ENCODE results near the gene NUP214.

Gene NUP214

DNA sequence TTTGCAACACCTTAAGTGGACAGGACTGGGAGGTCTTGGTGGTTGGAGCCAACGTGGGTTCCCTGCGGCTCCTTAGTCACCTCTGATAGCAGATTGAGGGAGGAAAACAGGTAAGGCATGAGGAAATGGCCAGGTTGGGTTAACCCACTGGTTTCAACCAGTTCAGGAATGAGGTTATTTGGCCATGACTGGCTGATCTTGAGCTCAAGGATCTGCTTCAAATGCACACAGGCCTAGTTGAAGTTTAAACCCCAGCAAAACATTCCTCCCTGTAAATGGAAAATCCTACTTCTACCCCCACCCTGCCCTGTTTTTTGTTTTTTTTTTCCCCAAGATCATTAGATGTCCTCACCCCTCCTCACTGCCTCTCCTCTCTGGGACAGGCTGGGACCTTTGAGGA, 3.2 kb upstream of the NUP214 start:
- no peak for DNase-seq (ENCODE audit: extremely low read depth, low read depth)
- no peak overlapping the region for H3K4me3 ChIP-seq (replicated peaks; ENCODE audit: low read depth, low read length)
- TF ChIP-seq, protein P1, sequence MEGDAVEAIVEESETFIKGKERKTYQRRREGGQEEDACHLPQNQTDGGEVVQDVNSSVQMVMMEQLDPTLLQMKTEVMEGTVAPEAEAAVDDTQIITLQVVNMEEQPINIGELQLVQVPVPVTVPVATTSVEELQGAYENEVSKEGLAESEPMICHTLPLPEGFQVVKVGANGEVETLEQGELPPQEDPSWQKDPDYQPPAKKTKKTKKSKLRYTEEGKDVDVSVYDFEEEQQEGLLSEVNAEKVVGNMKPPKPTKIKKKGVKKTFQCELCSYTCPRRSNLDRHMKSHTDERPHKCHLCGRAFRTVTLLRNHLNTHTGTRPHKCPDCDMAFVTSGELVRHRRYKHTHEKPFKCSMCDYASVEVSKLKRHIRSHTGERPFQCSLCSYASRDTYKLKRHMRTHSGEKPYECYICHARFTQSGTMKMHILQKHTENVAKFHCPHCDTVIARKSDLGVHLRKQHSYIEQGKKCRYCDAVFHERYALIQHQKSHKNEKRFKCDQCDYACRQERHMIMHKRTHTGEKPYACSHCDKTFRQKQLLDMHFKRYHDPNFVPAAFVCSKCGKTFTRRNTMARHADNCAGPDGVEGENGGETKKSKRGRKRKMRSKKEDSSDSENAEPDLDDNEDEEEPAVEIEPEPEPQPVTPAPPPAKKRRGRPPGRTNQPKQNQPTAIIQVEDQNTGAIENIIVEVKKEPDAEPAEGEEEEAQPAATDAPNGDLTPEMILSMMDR (IDR thresholded peaks at IDR 0.05; ENCODE audit: low read depth, low read length, missing control alignments): no peak

DNA sequence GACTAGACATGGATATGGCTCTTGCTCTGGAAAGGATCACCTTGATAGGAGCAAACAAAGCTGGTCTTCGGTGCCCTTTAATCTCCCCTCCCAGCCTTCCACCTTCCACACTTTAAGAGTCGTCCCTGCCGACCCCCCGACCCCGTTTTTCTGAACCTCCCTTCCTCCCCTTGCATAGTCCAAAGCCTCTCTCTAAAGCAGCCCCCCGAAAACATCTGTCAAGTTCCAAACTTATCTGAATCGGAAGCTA, 423 bp upstream of the NUP214 start:
- no peak for DNase-seq (ENCODE audit: extremely low read depth, low read depth)
- TF ChIP-seq, protein P1 (IDR thresholded peaks at IDR 0.05; ENCODE audit: low read depth, low read length, missing control alignments): no peak

DNA sequence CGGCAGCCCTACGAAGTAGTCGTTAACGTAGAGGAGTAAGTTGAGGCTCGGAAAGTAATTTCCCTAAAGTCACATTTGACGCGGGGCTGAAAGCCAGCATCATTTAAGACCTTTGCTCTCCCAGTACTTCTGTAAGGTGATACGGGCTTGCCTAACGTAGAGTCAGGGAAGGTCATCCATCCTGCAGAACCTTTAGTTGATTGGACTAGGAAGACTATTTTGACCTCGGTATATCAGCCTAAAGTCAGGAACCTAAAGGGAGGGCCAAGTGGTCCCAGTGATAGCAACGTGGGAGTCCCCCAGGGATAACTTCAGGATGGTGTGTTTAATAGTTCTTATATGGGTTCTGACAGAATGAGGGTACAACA, 657 bp downstream of the NUP214 start:
- DNase-seq (ENCODE audit: extremely low read depth, low read depth): no peak
- peak overlapping the region; percentile 93 for H3K4me3 ChIP-seq (replicated peaks; ENCODE audit: low read depth, low read length)
- TF ChIP-seq, protein P1 (IDR thresholded peaks at IDR 0.05; ENCODE audit: low read depth, low read length, missing control alignments): no peak

More for the DNA sequence above, 423 bp upstream of the NUP214 start:
- H3K4me3 ChIP-seq (replicated peaks; ENCODE audit: low read depth, low read length): peak overlapping the region; percentile 93

DNA sequence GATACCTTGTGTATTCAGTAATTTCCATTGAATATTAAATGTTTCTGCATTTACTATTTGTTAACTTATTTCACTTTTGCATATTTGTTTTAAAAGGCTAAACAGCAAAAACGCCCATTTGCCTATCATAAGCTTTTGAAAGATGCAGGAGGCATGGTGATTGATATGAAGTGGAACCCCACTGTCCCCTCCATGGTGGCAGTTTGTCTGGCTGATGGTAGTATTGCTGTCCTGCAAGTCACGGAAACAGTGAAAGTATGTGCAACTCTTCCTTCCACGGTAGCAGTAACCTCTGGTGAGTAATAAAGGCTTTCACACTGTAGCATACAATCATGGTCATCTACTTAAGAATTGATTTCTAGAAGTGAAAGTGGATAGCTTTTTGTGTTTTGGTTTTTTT, 3.8 kb downstream of the NUP214 start:
- no peak for DNase-seq (ENCODE audit: extremely low read depth, low read depth)

DNA sequence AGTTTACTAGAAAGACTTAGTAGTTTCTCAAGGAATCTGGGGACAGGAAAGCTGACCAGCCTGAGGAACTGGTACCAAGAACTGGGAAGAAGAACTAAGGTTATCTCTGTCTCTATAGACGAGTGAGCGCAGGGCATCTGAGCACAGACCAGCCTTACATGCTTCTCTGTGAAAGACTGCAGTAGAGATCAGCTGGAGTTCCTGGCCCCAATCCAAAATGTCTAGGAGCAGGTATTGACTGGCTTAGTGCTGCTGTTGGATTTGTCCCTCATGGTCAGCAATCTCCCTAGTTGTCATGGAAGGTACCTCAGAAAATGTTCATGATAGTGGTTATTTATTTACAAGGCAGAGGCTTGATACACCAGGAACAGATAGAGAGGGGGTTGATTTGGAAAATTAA, 13.3 kb downstream of the NUP214 start:
- TF ChIP-seq, protein P1 (IDR thresholded peaks at IDR 0.05; ENCODE audit: low read depth, low read length, missing control alignments): no peak
- DNase-seq (ENCODE audit: extremely low read depth, low read depth): no peak
- no peak overlapping the region for H3K4me3 ChIP-seq (replicated peaks; ENCODE audit: low read depth, low read length)

More for the DNA sequence above, 3.8 kb downstream of the NUP214 start:
- TF ChIP-seq, protein P1 (IDR thresholded peaks at IDR 0.05; ENCODE audit: low read depth, low read length, missing control alignments): no peak
- no peak overlapping the region for H3K4me3 ChIP-seq (replicated peaks; ENCODE audit: low read depth, low read length)

DNA sequence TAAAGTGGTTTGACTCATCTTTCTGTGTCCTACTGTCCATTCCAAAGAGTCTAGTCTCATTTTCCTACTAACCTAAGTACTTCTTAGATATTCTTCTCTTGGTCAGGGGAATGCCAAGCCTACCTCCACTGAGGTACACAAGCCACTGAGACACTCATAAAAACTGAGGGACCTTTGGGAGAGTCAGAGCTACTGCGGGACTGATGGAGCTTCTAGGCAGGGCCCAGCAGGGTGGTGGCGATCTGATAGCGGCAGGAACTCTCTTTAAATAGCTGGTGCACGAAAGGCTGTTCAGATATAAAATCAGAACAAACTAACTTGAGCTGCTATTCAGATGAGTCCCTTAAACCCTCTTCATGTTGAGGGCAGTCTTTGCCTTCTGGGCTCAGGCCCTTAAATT, 14.7 kb downstream of the NUP214 start:
- DNase-seq (ENCODE audit: extremely low read depth, low read depth): no peak
- TF ChIP-seq, protein P1 (IDR thresholded peaks at IDR 0.05; ENCODE audit: low read depth, low read length, missing control alignments): no peak
- no peak overlapping the region for H3K4me3 ChIP-seq (replicated peaks; ENCODE audit: low read depth, low read length)

DNA sequence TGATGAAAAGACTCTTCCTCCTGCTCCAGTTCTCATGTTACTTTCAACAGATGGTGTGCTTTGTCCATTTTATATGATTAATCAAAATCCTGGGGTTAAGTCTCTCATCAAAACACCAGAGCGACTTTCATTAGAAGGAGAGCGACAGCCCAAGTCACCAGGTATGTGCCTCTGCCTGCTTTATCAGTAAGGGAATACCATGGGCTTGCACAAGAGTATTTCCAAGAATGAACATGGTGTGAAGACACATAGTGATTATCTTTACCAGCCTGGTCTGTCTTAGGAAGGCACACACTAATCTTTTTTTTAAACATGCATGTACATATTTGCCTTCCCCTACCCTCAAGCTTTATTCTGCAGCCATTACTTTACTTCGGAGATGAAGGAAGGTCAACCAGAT, 15.2 kb downstream of the NUP214 start:
- DNase-seq (ENCODE audit: extremely low read depth, low read depth): no peak
- TF ChIP-seq, protein P1 (IDR thresholded peaks at IDR 0.05; ENCODE audit: low read depth, low read length, missing control alignments): no peak
- H3K4me3 ChIP-seq (replicated peaks; ENCODE audit: low read depth, low read length): no peak overlapping the region

All from HFF-Myc (cell line).